ENCODE results near the gene SLC18A2. TPM values are rescaled to one million over a fixed set of nuclear protein-coding genes. Genes with fewer than 3 reads are reported as not detected.

SLC18A2 gene
- polyA plus RNA-seq, 1 donor from 2014 or later, result 0.19 TPM

Other genes with a start within 250 kb of the SLC18A2 start
- gene SHTN1, start 235.9 kb upstream of the SLC18A2 start, polyA plus RNA-seq, result 0.04 TPM
- gene VAX1, start 102.8 kb upstream of the SLC18A2 start, polyA plus RNA-seq, result not detected
- not detected for gene KCNK18, start 43.6 kb upstream of the SLC18A2 start, polyA plus RNA-seq
- gene PDZD8, start 134.3 kb downstream of the SLC18A2 start, polyA plus RNA-seq, result 8.2 TPM

Data from IgD-negative memory B cell (primary cell).